Measurements from ENCODE around the gene DYNLT2. TPM values are rescaled to one million over a fixed set of nuclear protein-coding genes. Genes with fewer than 3 reads are reported as not detected.

Gene DYNLT2
- polyA plus RNA-seq, 1 of the 3 experiments (the other 2 are of a cell fraction): 0.81 TPM

GRCh38 chr6:169701311-169701953 is 49.9 kb downstream of the DYNLT2 start:
- DNase-seq: peak; percentile 51
- WGBS (ENCODE audit: low lambda C conversion rate): 2% methylated on average over 13 of the region's 54 CpGs
- H3K9ac ChIP-seq: peak overlapping the region; percentile 94
- no peaks in the 10 kb centered on the region for H3K9me3 ChIP-seq
- ChIA-PET CTCF (interaction anchor here (1.7 to 3.7 kb wide), 4 partner anchors 8 to 88 kb away, joined by 4 to 18 read pairs (median 5); no protein-coding TSS in a partner anchor), POLR2A (interaction anchor here (0.7 to 2.3 kb wide), 7 partner anchors 8 to 67 kb away, joined by 3 to 14 read pairs (median 5); partner anchors contain the start of genes ERMARD and PHF10)
- H3K4me2 ChIP-seq: peak overlapping the region; percentile 70
- H3K9me2 ChIP-seq: no peaks in the 10 kb centered on the region
- peak overlapping the region; percentile 83 to 84 for H3K27ac ChIP-seq (ENCODE audit: low read depth in 2 of 2, low read length in 1 of 2)
- H3F3A ChIP-seq (replicated peaks; ENCODE audit: insufficient read depth): peaks cover 6% of the 10 kb centered on the region
- H3K27me3 ChIP-seq (ENCODE audit: insufficient read depth): no peaks in the 10 kb centered on the region
- H3K4me3 ChIP-seq (ENCODE audit: low read depth in 2 of 2, low read length in 1 of 2): peak overlapping the region; percentile 95 to 98
- TF ChIP-seq RAD21 (IDR thresholded peaks at IDR 0.05; ENCODE audit: low read length) (no peak), PBX3 (IDR thresholded peaks at IDR 0.05) (no peak), TEAD4 (IDR thresholded peaks at IDR 0.05; ENCODE audit: borderline replicate concordance, insufficient read depth) (no peak)
- peak overlapping the region; percentile 48 for H2AFZ ChIP-seq (ENCODE audit: low read depth)
- peaks cover 12 to 28% of the 10 kb centered on the region in 2 experiments; a peak in 3 of 4 replicates for H3K4me1 ChIP-seq (ENCODE audit: control insufficient read depth in 1 of 2, insufficient read depth in 2 of 2, low read depth in 1 of 2, low read length in 1 of 2)
- H3K36me3 ChIP-seq (replicated peaks in 1 of 2; ENCODE audit: control insufficient read depth in 1 of 2, insufficient read depth in 2 of 2, low read length in 1 of 2): peaks cover 28 to 38% of the 10 kb centered on the region in 2 experiments
- peaks cover 4% of the 10 kb centered on the region; the same call in 1 of the 2 replicates for H4K20me1 ChIP-seq (ENCODE audit: insufficient read depth)
- peaks cover 65% of the 10 kb centered on the region for H3K79me2 ChIP-seq (ENCODE audit: insufficient read depth)

GRCh38 chr6:169700296-169700695 is 51.1 kb downstream of the DYNLT2 start:
- Histone ChIP-seq H3K9ac (peak overlapping the region; percentile 94; the same call in 1 of the 2 replicates), H3K27me3 (ENCODE audit: insufficient read depth) (no peaks in the 10 kb centered on the region), H4K20me1 (ENCODE audit: insufficient read depth) (peaks cover 4% of the 10 kb centered on the region; the same call in 1 of the 2 replicates), H2AFZ (ENCODE audit: low read depth) (no peak overlapping the region), H3K27ac (ENCODE audit: low read depth in 2 of 2, low read length in 1 of 2) (no peak overlapping the region; a peak in 1 of 4 replicates), H3F3A (replicated peaks; ENCODE audit: insufficient read depth) (no peaks in the 10 kb centered on the region), H3K4me3 (ENCODE audit: low read depth in 2 of 2, low read length in 1 of 2) (peak overlapping the region; percentile 95 to 98; a peak in 3 of 4 replicates), H3K4me1 (ENCODE audit: control insufficient read depth in 1 of 2, insufficient read depth in 2 of 2, low read depth in 1 of 2, low read length in 1 of 2) (peaks cover 12 to 28% of the 10 kb centered on the region in 2 experiments; a peak in 3 of 4 replicates), H3K4me2 (peak overlapping the region; percentile 70), H3K9me3 (no peaks in the 10 kb centered on the region), H3K79me2 (ENCODE audit: insufficient read depth) (peaks cover 60% of the 10 kb centered on the region), H3K36me3 (replicated peaks in 1 of 2; ENCODE audit: control insufficient read depth in 1 of 2, insufficient read depth in 2 of 2, low read length in 1 of 2) (peaks cover 16 to 27% of the 10 kb centered on the region in 2 experiments), H3K9me2 (no peaks in the 10 kb centered on the region)
- no peak for TF ChIP-seq GATA2 (CRISPR knock-in tag; IDR thresholded peaks at IDR 0.05)
- no peak for TF ChIP-seq NRF1 (IDR thresholded peaks at IDR 0.05; ENCODE audit: low read depth, low read length)
- TF ChIP-seq MAX (IDR thresholded peaks at IDR 0.05; ENCODE audit: low read depth): no peak
- TF ChIP-seq RAD21 (IDR thresholded peaks at IDR 0.05; ENCODE audit: low read length): no peak
- no peak for TF ChIP-seq ZBTB33 (IDR thresholded peaks at IDR 0.05; ENCODE audit: borderline replicate concordance, low read depth)
- no peak for TF ChIP-seq SIN3A (IDR thresholded peaks at IDR 0.05; ENCODE audit: borderline replicate concordance, low read depth, low read length)
- TF ChIP-seq TAF1 (IDR thresholded peaks at IDR 0.05; ENCODE audit: borderline replicate concordance, low read depth, low read length): no peak
- TF ChIP-seq TCF12 (IDR thresholded peaks at IDR 0.05): no peak
- TF ChIP-seq JUND (IDR thresholded peaks at IDR 0.05): no peak
- TF ChIP-seq GABPA (IDR thresholded peaks at IDR 0.05; ENCODE audit: low read depth): no peak
- no peak for TF ChIP-seq YY1 (IDR thresholded peaks at IDR 0.05; ENCODE audit: low read depth)
- TF ChIP-seq PBX3 (IDR thresholded peaks at IDR 0.05): no peak
- DNase-seq: no peak
- POLR2A ChIA-PET: no interaction called here
- 61% methylated on average over 5 of the region's 5 CpGs for WGBS (ENCODE audit: low lambda C conversion rate)
- CTCF ChIA-PET: interaction anchor here (1.7 kb wide), 1 partner anchor 90 kb away, joined by 4 read pairs; no protein-coding TSS in a partner anchor
